ENCODE results near the gene QKI.
"Not testable (repeated sequence)": the region's sequence is repeated elsewhere in the genome, so short reads cannot be mapped to it uniquely, and the experiment has no call there.

QKI gene

DNA sequence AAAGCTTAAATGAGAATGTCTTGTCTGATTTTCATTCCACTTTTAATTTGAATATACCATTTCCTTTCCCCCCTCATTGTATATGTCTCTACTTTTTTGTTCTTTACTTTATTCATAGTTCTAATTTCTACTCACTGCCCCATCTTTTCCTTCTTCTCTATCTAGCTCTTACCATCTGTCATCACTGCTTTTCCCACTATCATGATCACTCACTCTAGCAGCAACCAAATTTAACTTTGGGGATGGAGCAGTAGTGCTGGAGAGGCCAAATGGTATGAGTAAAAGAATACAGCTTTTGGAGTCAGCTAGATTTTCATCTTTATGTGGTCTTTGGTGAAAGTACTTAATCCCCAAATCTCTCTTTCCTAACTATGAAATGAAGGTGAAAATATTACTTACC is 25.5 kb downstream of the QKI start:
- no peak for DNase-seq (ENCODE audit: low read depth)

DNA sequence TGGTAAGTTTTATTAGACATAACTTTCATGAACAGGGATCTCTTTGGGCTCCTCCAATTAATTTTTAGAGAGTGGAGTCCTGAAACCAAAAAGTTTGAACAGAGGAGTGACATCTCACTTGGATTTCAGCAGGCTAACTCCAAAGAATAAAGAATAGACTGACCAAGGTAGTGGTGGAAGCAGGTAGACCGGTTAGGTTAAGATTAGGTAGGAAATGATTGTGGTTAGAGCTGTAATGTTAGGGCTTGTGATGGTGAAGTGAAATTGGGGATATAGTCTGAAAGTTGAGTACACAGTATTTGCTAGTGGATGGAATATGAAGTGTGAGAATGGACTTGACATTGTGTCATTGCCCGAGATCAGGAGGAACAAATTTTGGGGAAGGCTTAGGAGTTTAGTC is 27.8 kb downstream of the QKI start:
- DNase-seq (ENCODE audit: low read depth) = no peak

GRCh38 chr6:163444077-163444476 is 29.6 kb downstream of the QKI start:
- no peak for DNase-seq (ENCODE audit: low read depth)

DNA sequence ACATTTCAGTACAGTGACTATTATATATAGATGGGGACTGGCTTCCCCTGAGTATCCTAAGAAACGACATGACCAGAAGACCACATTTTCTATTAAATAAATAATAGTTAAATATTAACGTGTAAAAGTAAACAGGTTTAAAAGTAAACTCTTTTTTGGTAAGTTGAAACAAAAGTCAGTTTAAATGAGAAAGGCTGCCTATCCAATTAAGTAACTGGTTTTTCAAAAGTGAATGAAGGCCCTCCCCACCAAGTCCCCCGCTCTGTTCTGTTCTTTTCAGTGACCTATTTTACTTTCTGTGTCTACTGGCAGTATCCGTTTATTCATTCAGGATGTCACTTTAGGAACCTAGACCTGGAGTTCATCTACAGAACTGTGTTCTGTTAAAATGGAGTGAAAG is 32.0 kb downstream of the QKI start:
- DNase-seq (ENCODE audit: low read depth) = no peak

GRCh38 chr6:163449076-163449475 is 34.6 kb downstream of the QKI start:
- no peak for DNase-seq (ENCODE audit: low read depth)

DNA sequence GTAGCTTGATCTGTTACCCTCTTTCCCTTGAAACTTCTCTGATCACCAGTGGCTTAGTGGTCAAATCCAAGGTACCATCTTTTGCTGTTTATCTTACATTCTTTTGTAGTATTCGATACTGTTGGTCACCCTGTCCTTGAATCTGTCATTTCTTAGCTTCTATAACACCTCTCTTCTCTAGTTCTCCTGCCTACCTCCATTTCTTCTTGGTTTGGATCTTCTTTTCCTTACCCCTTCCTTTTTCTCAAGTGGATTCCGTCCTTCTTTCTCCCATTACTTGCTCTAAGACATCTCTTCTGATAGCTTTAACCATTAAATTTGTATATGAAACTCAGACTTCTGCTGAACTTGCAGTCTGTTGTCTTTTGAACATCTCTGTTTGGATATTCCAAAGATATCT is 39.9 kb downstream of the QKI start:
- no peak for DNase-seq (ENCODE audit: low read depth)

DNA sequence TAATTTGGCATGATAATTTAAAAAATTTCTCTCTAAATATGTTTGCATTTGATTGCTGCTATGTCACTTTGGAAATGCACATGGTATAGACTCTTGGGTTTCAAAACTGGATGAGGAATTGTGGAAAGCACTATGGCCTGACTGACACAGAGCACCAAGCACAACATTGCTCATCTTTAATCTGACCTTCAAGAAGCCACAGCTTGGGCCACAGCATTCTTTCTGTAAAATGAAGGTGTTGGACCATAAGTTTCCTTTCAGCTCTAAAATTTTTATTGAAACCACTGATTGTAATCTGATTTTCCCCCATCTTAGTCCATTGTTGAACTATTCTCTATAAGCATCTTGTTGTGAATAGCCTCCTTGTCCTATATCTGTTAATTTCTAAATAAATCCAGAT is 41.0 kb downstream of the QKI start:
- no peak for DNase-seq (ENCODE audit: low read depth)

DNA sequence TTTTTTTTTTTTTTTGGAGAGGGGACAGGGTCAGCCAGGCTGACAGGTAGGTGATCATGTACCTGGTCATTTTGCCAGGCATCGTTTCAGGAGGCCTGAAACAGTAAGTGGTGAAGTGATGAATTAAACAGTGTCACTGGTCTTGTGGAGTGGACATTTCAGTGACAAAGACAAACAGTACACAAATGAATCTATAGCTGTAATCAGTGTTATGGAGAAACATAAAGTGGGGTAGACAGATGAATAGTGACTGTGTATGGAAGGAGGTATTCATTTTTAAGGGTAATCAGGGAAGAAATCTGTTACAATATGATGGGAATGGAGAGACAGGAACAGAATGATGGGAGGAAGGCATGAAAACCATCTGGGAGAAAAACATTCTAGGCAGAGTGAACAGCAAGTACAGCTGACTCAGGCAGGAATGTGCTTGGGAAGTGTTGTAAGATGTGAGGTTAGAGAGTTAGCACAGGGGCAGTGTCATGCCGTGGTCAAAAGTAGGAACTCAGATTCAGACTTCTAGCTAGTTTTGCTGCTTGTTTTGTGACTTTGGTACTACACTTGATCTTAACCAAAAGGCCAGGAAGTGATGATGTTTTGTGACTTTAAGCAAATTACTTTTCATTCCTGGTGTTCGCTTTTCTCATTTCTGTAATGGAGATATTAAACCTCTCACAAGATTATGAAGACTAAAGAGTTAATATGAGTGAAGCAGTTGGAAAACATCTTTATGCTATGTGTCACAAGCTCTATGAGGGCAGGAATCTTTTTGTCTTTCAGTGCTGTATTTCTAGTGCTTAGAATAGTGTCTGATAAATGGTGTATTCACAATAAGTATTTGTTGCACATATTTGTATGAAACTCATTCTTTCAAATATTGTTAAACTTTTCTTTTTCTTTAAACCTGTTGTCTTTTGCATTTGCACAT is 43.4 kb downstream of the QKI start:
- DNase-seq (ENCODE audit: low read depth) = no peak

DNA sequence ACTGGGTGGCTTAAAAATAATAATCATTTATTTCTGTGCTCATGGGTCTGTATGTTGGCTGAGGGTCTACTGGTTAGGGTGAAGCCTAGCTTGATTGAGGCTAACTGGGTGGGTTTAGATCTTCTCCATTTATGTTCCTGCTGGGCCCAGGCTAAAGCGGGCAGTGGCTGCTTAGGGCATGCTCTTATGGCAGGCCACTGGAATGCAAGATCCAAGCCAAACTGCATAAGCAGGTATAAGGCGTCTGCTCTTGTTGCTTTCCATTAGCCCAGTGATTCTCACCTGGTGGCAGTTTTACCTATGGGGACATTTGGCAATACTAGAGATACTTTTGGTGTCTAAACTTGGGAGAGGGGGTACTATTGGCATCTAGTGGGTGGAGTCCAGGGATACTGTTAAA is 44.5 kb downstream of the QKI start:
- no peak for DNase-seq (ENCODE audit: low read depth)

GRCh38 chr6:163459536-163459935 is 45.0 kb downstream of the QKI start:
- no peak for DNase-seq (ENCODE audit: low read depth)

DNA sequence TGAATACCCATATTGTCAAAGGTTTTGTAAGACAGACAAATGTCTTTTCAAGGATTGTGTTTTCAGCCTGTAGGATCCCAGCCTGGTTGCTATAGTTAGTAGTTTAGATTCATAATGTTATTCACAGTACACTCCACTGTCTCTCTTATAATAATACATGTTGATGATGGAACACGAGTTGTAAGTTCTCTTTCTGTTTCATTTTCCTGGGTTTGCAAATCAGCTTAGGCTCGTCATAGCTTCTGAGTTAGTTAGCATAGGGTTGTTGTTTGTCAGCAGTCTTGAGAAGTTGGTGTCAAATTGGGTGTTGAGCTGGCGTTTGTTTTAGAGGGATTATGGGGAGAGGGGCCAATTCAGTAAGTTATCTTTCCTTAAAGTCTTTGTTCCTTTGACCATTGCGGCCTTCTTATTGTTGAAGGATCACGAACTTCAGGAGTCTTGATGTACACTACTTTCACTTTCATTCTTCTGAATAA is 45.8 kb downstream of the QKI start:
- DNase-seq (ENCODE audit: low read depth) = no peak

GRCh38 chr6:163461696-163462095 is 47.2 kb downstream of the QKI start:
- DNase-seq (ENCODE audit: low read depth) = no peak

- DNase-seq (ENCODE audit: low read depth) = no peak
Observed at GRCh38 chr6:163463180-163463579, 48.7 kb downstream of the QKI start.

- DNase-seq (ENCODE audit: low read depth) = no peak
Observed at GRCh38 chr6:163463795-163464194, 49.3 kb downstream of the QKI start.

DNA sequence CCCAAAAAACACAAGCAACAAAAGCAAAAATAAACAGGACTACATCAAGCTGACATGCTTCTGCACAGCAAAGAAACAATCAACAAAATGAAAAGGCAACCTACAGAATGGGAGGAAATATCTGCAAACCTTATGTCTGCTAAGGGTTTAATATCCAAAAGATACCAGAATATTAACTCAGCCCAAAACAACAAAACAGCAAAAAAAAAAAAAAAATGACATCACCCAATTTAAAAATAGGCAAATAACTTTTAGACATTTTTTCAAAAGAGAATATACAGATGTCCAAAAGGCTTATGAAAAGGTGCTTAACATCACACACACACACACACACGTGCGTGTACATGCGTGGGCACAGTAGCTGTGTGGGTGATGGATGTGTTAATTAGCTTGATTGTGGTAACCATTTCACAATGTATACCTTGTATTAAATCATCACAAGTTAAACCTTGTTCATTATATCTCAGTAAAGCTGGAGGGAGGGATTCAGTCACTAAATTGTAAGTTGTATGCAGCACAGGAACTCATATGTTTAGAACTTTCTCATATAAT is 52.4 kb downstream of the QKI start:
- no peak for DNase-seq (ENCODE audit: low read depth)

- DNase-seq (ENCODE audit: low read depth) = no peak
Observed at GRCh38 chr6:163468738-163469137, 54.2 kb downstream of the QKI start.

DNA sequence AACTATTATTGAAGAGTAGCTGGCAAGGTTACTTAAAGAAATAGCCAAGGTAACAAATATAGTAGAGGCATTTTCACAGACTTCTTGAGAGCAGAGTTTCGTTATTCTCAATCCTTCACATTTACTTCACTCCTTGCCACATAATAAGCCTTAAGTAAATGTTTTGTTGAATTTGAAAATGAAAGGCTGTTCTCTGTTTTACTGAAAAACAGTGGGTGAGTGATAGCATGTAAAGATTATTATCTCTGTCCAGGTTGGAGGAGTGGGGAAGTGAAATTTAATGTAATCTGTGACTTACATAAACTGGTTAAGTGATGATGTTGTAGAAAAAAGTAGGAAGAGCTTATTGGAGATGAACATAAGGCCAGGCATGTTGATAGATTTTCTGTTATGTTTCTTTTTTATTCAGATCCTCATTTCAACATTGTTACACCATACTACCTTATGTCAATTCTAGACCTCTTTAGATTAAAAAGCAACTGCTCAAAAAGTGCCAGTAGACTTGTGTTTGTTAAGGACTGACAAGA is 55.0 kb downstream of the QKI start:
- no peak for DNase-seq (ENCODE audit: low read depth)

DNA sequence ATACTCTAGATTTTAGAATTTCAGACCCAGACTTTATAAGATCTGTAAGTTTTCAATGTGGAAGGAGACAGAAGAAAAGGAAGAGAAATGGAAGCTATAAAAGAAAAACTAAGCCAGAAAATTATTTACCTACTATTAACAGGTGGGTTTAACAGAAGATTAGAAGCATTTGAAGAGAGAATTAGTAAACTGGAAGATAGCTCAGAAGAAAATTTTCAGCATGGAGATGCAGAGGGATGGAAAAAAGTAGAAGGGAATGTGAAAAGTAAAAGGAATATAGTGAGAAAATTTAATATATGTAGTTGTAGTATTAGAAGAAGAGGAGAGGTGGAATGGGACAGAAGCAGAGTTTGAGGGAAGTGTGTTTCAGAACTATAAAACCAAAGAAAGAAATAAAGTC is 56.1 kb downstream of the QKI start:
- no peak for DNase-seq (ENCODE audit: low read depth)

- no peak for DNase-seq (ENCODE audit: low read depth)
Observed at GRCh38 chr6:163474581-163474980, 60.1 kb downstream of the QKI start.

DNA sequence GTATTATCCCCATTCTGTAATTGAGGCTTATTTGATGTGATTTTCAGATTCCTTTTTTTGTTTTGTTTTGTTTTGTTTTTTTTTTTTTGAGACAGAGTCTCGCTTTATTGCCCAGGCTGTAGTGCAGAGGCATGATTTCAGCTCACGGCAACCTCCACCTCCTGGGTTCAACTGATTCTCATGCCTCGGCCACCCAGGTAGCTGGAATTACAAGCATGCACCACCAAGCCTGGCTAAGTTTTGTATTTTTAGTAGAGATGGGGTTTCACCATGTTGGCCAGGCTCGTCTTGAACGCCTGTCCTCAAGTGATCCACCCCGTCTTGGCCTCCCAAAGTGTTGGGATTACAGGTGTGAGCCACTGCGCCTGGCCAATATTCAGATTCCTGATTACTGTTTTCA is 62.4 kb downstream of the QKI start:
- not testable (repeated sequence) for DNase-seq (ENCODE audit: low read depth)

GRCh38 chr6:163483107-163483506 is 68.6 kb downstream of the QKI start:
- no peak for DNase-seq (ENCODE audit: low read depth)

DNA sequence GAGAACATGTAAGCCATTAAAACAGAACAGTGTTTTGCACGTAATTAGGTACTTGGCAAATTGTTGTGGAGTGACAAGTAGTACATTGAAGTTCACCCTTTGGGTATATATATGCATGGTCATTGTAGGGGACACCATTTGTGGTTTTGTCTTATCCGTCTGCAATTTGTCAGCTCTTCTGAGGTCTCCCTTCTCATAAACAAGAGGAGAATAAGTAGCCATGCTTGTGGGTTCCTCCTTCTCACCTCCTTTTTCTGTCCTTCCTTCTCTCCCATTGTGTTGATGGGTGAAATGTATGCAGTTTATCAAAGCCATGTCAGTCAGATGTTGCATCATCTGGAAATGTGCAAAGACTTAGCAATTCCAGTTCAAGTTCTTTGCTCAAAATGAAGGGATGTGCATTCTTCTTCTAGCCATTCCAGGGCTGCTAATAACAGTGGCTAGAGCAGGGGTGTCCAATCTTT is 70.9 kb downstream of the QKI start:
- DNase-seq (ENCODE audit: low read depth) = no peak

DNA sequence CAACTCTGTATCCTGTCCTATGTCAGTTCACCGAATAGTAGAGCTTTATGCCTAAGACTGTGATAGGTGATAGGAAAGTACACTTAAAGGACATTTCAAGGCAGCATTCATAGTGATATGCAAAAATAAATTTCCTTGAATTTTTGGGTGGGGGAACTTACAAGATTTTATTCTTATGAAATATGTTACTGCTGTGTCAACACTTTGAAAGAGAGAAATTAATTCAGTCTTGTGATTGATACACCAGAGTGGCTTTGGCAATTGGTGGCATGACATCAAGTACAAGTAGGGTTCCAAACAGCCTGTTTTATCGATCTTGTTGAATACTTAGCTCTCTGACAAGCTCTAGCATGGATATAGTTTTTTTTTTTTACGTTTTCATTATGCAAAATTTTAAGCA is 72.3 kb downstream of the QKI start:
- DNase-seq (ENCODE audit: low read depth) = no peak
